Lower lobe of right lung (tissue), 2 donors: Measurements from ENCODE around the gene ADAMTS13. TPM values are rescaled to one million over a fixed set of nuclear protein-coding genes. Genes with fewer than 3 reads are reported as not detected.

Experiments used
- ATAC-seq, 2 donors: fragments of 200-7000 bp; cut with Tn5 transposase; one replicate each; pipeline ENCODE4 v1.9.1; 2020 to 2022; ENCODE audit warnings: mild to moderate bottlenecking in 2 of 2, moderate library complexity in 2 of 2
- DNase-seq: peaks from one replicate; pipeline ENCODE4 v3.0.0-alpha.2; 2020
- H3K27ac ChIP-seq: fragments of 200-600 bp; one replicate; pipeline ENCODE4 v1.8.0; 2022
- H3K27me3 ChIP-seq: fragments of 200-600 bp; one replicate; pipeline ENCODE4 v1.8.0; 2022; ENCODE audit warnings: low read depth
- H3K36me3 ChIP-seq: fragments of 200-600 bp; one replicate; pipeline ENCODE4 v1.8.0; 2022; ENCODE audit warnings: mild to moderate bottlenecking
- H3K4me1 ChIP-seq: fragments of 200-600 bp; one replicate; pipeline ENCODE4 v1.8.0; 2022
- H3K4me3 ChIP-seq: fragments of 200-600 bp; one replicate; pipeline ENCODE4 v1.8.0; 2022; ENCODE audit warnings: mild to moderate bottlenecking
- H3K9me3 ChIP-seq: fragments of 200-600 bp; one replicate; pipeline ENCODE4 v1.8.0; 2022
- intact Hi-C: fragments of 100-400 bp; cut with DNase I; formaldehyde crosslinking; loops from one replicate; pipeline ENCODE4 v1.11.0; 2022
- total RNA-seq: library from RNA; stranded (reverse); fragmentation: NEBNext Ultra II Directional; extraction: Animal tissue kit (Norgen Biotek cat#: 25700); gene quantifications from one replicate; pipeline ENCODE4 v1.2.1, GENCODE V29; 2021
- TF ChIP-seq, protein P1 (sequence below): fragments of 200-600 bp; IDR thresholded peaks from one replicate; pipeline ENCODE4 v1.8.0; 2022; ENCODE audit warnings: antibody characterized with exemption, mild to moderate bottlenecking
- donor health status: DM: no; HTN: yes; CAD: no; lungs with severe emphysema.

The ADAMTS13 gene
- total RNA-seq, 1 donor from 2014 or later, result 1.9 TPM

DNA sequence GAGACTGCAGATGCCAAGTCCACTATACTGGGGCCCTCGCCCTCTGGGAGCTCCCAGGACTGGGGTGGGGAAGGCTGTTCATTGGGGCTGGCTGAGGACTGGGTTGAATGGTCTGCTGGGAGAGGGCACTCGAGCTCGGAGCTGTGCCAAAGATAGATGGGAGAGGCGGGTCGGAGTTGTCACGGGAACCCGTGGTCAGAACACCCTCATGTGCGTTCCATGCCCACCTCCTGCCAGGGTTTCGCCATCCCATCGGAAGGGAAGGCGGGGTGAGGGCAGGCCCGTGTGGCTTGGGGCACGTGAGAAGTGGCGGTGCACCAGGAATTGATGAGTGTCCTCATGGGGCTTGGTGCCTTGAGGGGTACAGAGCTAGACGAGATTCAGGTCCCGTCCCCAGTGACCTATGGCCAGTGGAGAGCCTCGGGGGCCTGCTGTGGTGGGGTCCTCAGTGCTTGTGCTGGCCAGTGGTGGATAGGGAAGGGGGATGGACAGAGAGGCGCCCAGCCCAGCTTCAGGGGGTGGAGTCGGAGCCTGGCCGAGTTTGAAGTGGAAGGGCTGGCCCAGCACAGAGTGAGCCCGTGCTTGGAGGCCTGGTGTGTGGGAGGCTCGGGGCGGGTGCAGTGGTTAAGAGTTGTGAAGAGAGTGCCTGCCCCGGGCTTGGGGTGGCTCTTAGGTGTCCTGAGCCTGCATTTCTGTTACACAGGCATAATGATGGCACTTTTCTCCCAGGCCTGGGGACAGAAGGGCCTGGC is 41.9 kb downstream of the ADAMTS13 start:
- ATAC-seq, result peak; percentile 37 to 59
- Histone ChIP-seq H3K27me3 (no peaks in the 10 kb centered on the region), H3K4me1 (peaks cover 31% of the 10 kb centered on the region), H3K27ac (peak overlapping the region; percentile 24), H3K9me3 (no peaks in the 10 kb centered on the region), H3K36me3 (peaks cover 27% of the 10 kb centered on the region), H3K4me3 (no peak overlapping the region)
- DNase-seq, result peak; percentile 84
- intact Hi-C loops, result no loop called here
- TF ChIP-seq, protein P1, sequence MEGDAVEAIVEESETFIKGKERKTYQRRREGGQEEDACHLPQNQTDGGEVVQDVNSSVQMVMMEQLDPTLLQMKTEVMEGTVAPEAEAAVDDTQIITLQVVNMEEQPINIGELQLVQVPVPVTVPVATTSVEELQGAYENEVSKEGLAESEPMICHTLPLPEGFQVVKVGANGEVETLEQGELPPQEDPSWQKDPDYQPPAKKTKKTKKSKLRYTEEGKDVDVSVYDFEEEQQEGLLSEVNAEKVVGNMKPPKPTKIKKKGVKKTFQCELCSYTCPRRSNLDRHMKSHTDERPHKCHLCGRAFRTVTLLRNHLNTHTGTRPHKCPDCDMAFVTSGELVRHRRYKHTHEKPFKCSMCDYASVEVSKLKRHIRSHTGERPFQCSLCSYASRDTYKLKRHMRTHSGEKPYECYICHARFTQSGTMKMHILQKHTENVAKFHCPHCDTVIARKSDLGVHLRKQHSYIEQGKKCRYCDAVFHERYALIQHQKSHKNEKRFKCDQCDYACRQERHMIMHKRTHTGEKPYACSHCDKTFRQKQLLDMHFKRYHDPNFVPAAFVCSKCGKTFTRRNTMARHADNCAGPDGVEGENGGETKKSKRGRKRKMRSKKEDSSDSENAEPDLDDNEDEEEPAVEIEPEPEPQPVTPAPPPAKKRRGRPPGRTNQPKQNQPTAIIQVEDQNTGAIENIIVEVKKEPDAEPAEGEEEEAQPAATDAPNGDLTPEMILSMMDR, result no peak

DNA sequence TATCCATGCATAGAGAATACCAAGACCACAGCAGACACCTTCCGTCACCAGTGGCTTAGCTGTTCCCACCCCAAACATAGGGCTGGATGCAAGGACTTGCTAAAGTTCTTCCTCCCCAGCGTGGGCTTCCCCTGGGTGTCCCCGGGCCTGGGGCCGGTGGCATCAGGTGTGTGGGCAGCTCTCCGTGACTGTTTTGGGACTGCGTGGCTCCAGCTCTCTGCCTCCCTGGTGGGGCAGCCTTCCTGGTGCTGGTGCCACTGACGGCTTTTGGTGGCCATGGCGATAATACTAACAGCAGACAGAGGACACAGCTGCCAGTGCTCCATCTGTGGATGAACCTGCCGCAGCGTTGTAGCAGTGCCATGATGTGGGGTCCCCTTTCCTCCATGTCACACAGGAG is 42.5 kb downstream of the ADAMTS13 start:
- Histone ChIP-seq H3K4me3 (no peak overlapping the region), H3K36me3 (peaks cover 31% of the 10 kb centered on the region), H3K9me3 (no peaks in the 10 kb centered on the region), H3K27me3 (no peaks in the 10 kb centered on the region), H3K27ac (no peak overlapping the region), H3K4me1 (peaks cover 28% of the 10 kb centered on the region)
- intact Hi-C loops, result no loop called here
- DNase-seq (no peak), ATAC-seq (no peak)
- TF ChIP-seq, protein P1, result no peak

DNA sequence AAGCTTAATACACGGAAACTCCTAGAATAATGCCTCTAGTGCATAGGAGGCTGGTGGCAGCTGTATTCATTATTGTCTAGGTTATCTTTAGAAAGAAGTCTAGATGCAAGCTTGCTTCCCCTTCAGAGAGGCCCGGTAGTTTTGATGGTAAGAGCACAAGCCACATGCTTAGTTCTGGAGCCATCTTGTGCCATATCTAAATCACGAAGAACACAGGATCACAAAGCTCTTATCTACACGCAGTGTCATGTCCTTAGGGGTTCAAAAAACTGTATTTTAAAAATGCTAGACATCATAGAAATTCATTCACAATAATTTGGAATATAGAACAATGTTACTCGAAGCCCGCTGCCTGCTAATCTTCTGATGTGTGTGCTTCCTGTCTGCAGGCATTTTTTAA is 43.8 kb downstream of the ADAMTS13 start:
- ATAC-seq (no peak), DNase-seq (no peak)
- Histone ChIP-seq H3K9me3 (no peaks in the 10 kb centered on the region), H3K36me3 (peaks cover 31% of the 10 kb centered on the region), H3K27ac (no peak overlapping the region), H3K4me3 (no peak overlapping the region), H3K27me3 (no peaks in the 10 kb centered on the region), H3K4me1 (peaks cover 21% of the 10 kb centered on the region)
- intact Hi-C loops, result no loop called here
- TF ChIP-seq, protein P1, result no peak

DNA sequence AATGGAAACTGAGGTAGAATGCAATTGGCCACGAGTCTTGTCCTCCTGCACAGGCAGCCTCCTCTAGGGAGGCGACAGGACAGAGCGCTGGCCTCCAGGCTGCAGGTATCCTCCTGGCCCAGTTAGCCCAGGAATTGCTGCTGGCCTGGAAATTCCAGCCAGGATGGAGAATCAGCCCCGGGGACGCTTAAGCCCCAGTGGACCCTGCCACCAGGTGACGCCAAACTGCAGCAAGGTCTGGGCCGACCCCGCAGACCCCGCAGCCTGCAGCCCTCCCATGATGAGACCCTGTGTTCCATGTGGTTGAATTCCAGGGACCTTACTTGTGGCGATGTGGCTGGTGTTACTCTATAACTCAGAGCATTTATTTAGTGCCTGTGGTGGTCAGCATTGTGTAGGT is 44.9 kb downstream of the ADAMTS13 start:
- TF ChIP-seq, protein P1, result no peak
- peaks cover 19% of the 10 kb centered on the region for H3K4me1 ChIP-seq
- H3K4me3 ChIP-seq, result no peak overlapping the region
- peaks cover 39% of the 10 kb centered on the region for H3K36me3 ChIP-seq
- intact Hi-C loops, result no loop called here
- H3K9me3 ChIP-seq, result no peaks in the 10 kb centered on the region
- DNase-seq (no peak), ATAC-seq (no peak)
- H3K27ac ChIP-seq, result no peak overlapping the region
- no peaks in the 10 kb centered on the region for H3K27me3 ChIP-seq

DNA sequence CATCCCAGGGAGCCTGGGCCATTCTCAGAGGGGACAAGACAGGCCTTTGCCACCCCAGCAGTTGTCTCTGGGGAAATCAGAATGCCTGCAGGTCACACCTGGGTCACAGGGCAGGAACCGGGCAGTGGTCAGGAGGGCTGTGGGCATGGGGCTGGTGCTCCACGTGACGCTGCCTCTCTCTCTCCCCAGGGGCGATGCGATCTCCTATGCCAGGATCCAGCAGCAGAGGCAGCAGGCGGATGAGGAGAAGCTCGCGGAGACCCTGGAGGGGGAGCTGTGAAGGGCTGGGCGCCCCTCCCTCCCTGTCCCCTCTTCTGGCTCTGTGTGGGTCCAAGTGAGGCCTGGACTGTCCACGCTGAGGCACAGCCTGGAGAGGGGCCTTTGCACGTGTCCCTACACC is 46.2 kb downstream of the ADAMTS13 start:
- no peak overlapping the region for H3K27ac ChIP-seq
- H3K9me3 ChIP-seq, result no peaks in the 10 kb centered on the region
- intact Hi-C loops, result no loop called here
- TF ChIP-seq, protein P1, result no peak
- DNase-seq, result no peak
- H3K4me1 ChIP-seq, result peaks cover 16% of the 10 kb centered on the region
- peaks cover 49% of the 10 kb centered on the region for H3K36me3 ChIP-seq
- no peak for ATAC-seq
- H3K4me3 ChIP-seq, result no peak overlapping the region
- H3K27me3 ChIP-seq, result no peaks in the 10 kb centered on the region
